Measurements from ENCODE around the gene CCDC15. TPM values are rescaled to one million over a fixed set of nuclear protein-coding genes. Genes with fewer than 3 reads are reported as not detected.

CCDC15 gene
- total RNA-seq, 6 donors from 2014 or later = 0.89 to 3.1 (median 1.2) TPM

- no peaks in the 10 kb centered on the region for H3K36me3 ChIP-seq
- TF ChIP-seq POLR2A (IDR thresholded peaks at IDR 0.05) = no peak
- no peak for TF ChIP-seq CTCF (IDR thresholded peaks at IDR 0.05)
- TF ChIP-seq POLR2AphosphoS5 (IDR thresholded peaks at IDR 0.05) = no peak
- TF ChIP-seq EP300 (IDR thresholded peaks at IDR 0.05) = no peak
- ATAC-seq (ENCODE audit: low FRiP score in 2 of 2) = no peak
- no peak for DNase-seq
- no peaks in the 10 kb centered on the region for H3K27me3 ChIP-seq
- WGBS, 2 donors = 78 to 87% methylated on average over 6 of the region's 6 CpGs
- no peaks in the 10 kb centered on the region for H3K9me3 ChIP-seq
- no peaks in the 10 kb centered on the region for H3K4me1 ChIP-seq
- H3K27ac ChIP-seq = no peak overlapping the region
- no peak overlapping the region for H3K4me3 ChIP-seq
Observed at GRCh38 chr11:124945826-124946225, 8.2 kb upstream of the CCDC15 start.

- H3K4me1 ChIP-seq = no peaks in the 10 kb centered on the region
- ATAC-seq (ENCODE audit: low FRiP score in 2 of 2) (no peak), DNase-seq (no peak)
- no peaks in the 10 kb centered on the region for H3K36me3 ChIP-seq
- no peaks in the 10 kb centered on the region for H3K9me3 ChIP-seq
- no peaks in the 10 kb centered on the region for H3K27me3 ChIP-seq
- no peak overlapping the region for H3K4me3 ChIP-seq
- no peak overlapping the region for H3K27ac ChIP-seq
- WGBS, 2 donors = 63 to 74% methylated on average over 2 of the region's 2 CpGs
- TF ChIP-seq CTCF (IDR thresholded peaks at IDR 0.05) (no peak), POLR2AphosphoS5 (IDR thresholded peaks at IDR 0.05) (no peak), EP300 (IDR thresholded peaks at IDR 0.05) (no peak), POLR2A (IDR thresholded peaks at IDR 0.05) (no peak)
Observed at GRCh38 chr11:124946735-124947141, 7.3 kb upstream of the CCDC15 start.

- no peak for TF ChIP-seq CTCF (IDR thresholded peaks at IDR 0.05)
- TF ChIP-seq EP300 (IDR thresholded peaks at IDR 0.05) = no peak
- TF ChIP-seq POLR2AphosphoS5 (IDR thresholded peaks at IDR 0.05) = no peak
- TF ChIP-seq POLR2A (IDR thresholded peaks at IDR 0.05) = no peak
- no peak for ATAC-seq (ENCODE audit: low FRiP score in 2 of 2)
- Histone ChIP-seq H3K4me3 (no peak overlapping the region), H3K36me3 (no peaks in the 10 kb centered on the region), H3K4me1 (peaks cover 5 to 17% (median 9%) of the 10 kb centered on the region in 4 donors), H3K9me3 (no peaks in the 10 kb centered on the region), H3K27ac (no peak overlapping the region), H3K27me3 (no peaks in the 10 kb centered on the region)
- no peak for DNase-seq
Observed at GRCh38 chr11:124950601-124951330, 3.2 kb upstream of the CCDC15 start.

- 68 to 95% methylated on average over 3 of the region's 3 CpGs for WGBS, 2 donors
- TF ChIP-seq CTCF (IDR thresholded peaks at IDR 0.05) (no peak), POLR2AphosphoS5 (IDR thresholded peaks at IDR 0.05) (no peak), EP300 (IDR thresholded peaks at IDR 0.05) (no peak), POLR2A (IDR thresholded peaks at IDR 0.05) (no peak)
- no peaks in the 10 kb centered on the region for H3K27me3 ChIP-seq
Observed at GRCh38 chr11:124951341-124951740, 2.7 kb upstream of the CCDC15 start.

GRCh38 chr11:124954590-124954955, 571 bp downstream of the CCDC15 start:
- H3K27ac ChIP-seq = peak overlapping the region; percentile 69 to 86 (median 83)
- H3K4me1 ChIP-seq = peaks cover 5 to 17% (median 9%) of the 10 kb centered on the region in 4 donors
- no peaks in the 10 kb centered on the region for H3K9me3 ChIP-seq
- H3K4me3 ChIP-seq = peak overlapping the region in 3 of 4 donors; percentile 59 to 77 (median 73)
- DNase-seq (no peak), ATAC-seq (ENCODE audit: low FRiP score in 2 of 2) (no peak)
- 28 to 36% methylated on average over 4 to 6 of the region's 6 CpGs for WGBS, 2 donors
- no peak for TF ChIP-seq CTCF (IDR thresholded peaks at IDR 0.05)
- TF ChIP-seq EP300 (IDR thresholded peaks at IDR 0.05) = no peak
- TF ChIP-seq POLR2AphosphoS5 (IDR thresholded peaks at IDR 0.05) = no peak
- TF ChIP-seq POLR2A (IDR thresholded peaks at IDR 0.05) = no peak
- no peaks in the 10 kb centered on the region for H3K27me3 ChIP-seq
- no peaks in the 10 kb centered on the region for H3K36me3 ChIP-seq

More at GRCh38 chr11:124951341-124951740, 2.7 kb upstream of the CCDC15 start:
- Histone ChIP-seq H3K36me3 (no peaks in the 10 kb centered on the region), H3K4me1 (peaks cover 5 to 17% (median 9%) of the 10 kb centered on the region in 4 donors), H3K27ac (no peak overlapping the region), H3K4me3 (no peak overlapping the region), H3K9me3 (no peaks in the 10 kb centered on the region)
- no peak for DNase-seq
- ATAC-seq (ENCODE audit: low FRiP score in 2 of 2) = no peak
